Right atrium auricular region (tissue), 2 donors: Measurements from ENCODE around the gene AEBP2. TPM values are rescaled to one million over a fixed set of nuclear protein-coding genes. Genes with fewer than 3 reads are reported as not detected.

Experiments used
- DNase-seq: peaks from one replicate; pipeline ENCODE4 v3.0.0-alpha.2; 2019; ENCODE audit warnings: low spot score
- H3K27ac ChIP-seq, 2 donors: fragments of 200-600 bp; sonication (generic); 1 replicate in 1 of 2; 2 replicates in 1 of 2; pipeline ENCODE4 v1.5.1; 2016 to 2019
- H3K27me3 ChIP-seq, 2 donors: fragments of 200-600 bp; sonication (generic); one replicate each; pipeline versions ENCODE4 v1.5.1 to v1.6.0; 2017 to 2019
- H3K36me3 ChIP-seq: fragments of 200-600 bp; sonication (generic); one replicate; pipeline ENCODE4 v1.5.1; 2016
- H3K4me1 ChIP-seq, 2 donors: fragments of 200-600 bp; sonication (generic); one replicate each; pipeline versions ENCODE4 v1.5.1 to v1.6.0; 2017 to 2019
- H3K4me3 ChIP-seq, 2 donors: fragments of 200-600 bp; sonication (generic); 1 replicate in 1 of 2; 2 replicates in 1 of 2; pipeline ENCODE4 v1.5.1; 2017 to 2019; ENCODE audit warnings: mild to moderate bottlenecking in 1 of 2, moderate library complexity in 1 of 2
- H3K9me3 ChIP-seq, 2 donors: fragments of 200-600 bp; sonication (generic); one replicate each; pipeline ENCODE4 v1.5.1; 2019
- total RNA-seq, 2 donors: library from RNA; depleted of rRNA; stranded (reverse); fragments of >200 nt; gene quantifications; one replicate each; pipeline ENCODE4 v1.1.0, GENCODE V29; 2016
- TF ChIP-seq, protein P1 (sequence below), 2 donors: fragments of 200-600 bp; sonication (generic); IDR thresholded peaks; one replicate each; pipeline ENCODE4 v1.5.1; 2019; ENCODE audit warnings: antibody characterized with exemption in 2 of 2

AEBP2 gene
- total RNA-seq, 2 donors from 2014 or later: 14.2 to 15.4 TPM

DNA sequence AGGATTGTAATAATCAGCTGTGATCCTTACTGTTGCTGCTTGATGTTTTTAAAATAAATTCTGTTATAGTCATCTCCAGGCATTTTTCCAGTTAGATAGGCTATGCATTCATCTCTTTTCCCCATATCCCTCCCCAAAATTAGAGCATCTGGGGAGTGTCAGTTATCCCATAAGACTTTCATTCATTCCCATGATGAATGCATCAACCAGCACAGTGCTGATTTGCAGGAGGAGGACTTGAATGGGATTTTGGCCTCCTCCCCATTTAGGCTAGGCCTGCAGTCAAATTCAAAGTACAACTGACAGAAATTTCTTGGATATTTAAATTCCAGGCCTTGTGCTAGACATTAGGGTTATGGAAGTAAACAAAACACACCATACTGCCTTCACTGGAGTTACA, 99.8 kb downstream of the AEBP2 start:
- Histone ChIP-seq H3K4me3 (no peak overlapping the region), H3K36me3 (no peaks in the 10 kb centered on the region), H3K9me3 (peaks cover 0 to 11% of the 10 kb centered on the region in 2 donors), H3K4me1 (no peaks in the 10 kb centered on the region), H3K27ac (no peak overlapping the region), H3K27me3 (no peaks in the 10 kb centered on the region)
- DNase-seq: no peak
- TF ChIP-seq, protein P1, sequence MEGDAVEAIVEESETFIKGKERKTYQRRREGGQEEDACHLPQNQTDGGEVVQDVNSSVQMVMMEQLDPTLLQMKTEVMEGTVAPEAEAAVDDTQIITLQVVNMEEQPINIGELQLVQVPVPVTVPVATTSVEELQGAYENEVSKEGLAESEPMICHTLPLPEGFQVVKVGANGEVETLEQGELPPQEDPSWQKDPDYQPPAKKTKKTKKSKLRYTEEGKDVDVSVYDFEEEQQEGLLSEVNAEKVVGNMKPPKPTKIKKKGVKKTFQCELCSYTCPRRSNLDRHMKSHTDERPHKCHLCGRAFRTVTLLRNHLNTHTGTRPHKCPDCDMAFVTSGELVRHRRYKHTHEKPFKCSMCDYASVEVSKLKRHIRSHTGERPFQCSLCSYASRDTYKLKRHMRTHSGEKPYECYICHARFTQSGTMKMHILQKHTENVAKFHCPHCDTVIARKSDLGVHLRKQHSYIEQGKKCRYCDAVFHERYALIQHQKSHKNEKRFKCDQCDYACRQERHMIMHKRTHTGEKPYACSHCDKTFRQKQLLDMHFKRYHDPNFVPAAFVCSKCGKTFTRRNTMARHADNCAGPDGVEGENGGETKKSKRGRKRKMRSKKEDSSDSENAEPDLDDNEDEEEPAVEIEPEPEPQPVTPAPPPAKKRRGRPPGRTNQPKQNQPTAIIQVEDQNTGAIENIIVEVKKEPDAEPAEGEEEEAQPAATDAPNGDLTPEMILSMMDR (IDR thresholded peaks at IDR 0.05): no peak

DNA sequence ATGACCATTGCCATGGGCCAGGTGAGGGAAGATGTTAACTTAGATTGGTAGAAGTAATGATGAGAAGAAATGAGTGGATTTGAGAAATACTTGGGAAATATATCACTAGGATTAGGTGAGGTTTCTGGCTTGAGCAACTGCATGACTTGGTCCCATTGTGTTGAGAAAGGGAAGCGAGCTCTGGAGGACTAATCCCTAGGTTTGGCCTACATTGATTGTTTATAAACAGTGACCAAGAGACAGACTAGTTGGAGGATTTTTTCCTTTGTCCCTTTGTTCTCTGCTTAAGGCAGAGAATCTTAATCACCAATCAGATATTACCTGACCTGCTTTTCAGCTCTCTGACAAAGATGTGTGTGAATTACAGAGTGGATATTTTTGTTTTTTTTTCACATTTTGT, 100.5 kb downstream of the AEBP2 start:
- TF ChIP-seq, protein P1 (IDR thresholded peaks at IDR 0.05): no peak
- H3K27me3 ChIP-seq: no peaks in the 10 kb centered on the region
- H3K27ac ChIP-seq: no peak overlapping the region
- DNase-seq: no peak
- peaks cover 0 to 11% of the 10 kb centered on the region in 2 donors for H3K9me3 ChIP-seq
- H3K4me3 ChIP-seq: no peak overlapping the region
- no peaks in the 10 kb centered on the region for H3K4me1 ChIP-seq
- no peaks in the 10 kb centered on the region for H3K36me3 ChIP-seq

DNA sequence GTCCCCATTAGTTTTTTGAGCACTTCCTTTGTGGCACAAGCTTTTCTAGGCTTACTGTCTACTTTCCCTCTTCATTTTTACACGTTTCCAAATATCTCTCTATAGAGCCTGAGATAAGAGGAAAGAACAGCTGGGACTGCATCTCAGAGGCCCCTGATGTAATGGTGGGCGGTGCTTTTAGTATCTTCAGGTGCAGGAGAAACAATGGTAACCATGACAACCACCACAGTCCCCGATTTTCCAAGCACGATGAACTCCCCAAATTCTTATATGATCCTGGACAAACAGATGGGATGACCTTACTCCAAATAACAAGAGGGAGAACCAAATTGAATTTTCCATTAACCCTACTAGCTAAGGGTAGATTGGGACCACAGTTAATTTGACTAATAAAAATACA, 103.3 kb downstream of the AEBP2 start:
- no peaks in the 10 kb centered on the region for H3K36me3 ChIP-seq
- H3K9me3 ChIP-seq: peaks cover 0 to 4% of the 10 kb centered on the region in 2 donors
- no peaks in the 10 kb centered on the region for H3K27me3 ChIP-seq
- H3K4me1 ChIP-seq: peaks cover 0 to 24% of the 10 kb centered on the region in 2 donors
- no peak overlapping the region for H3K27ac ChIP-seq
- TF ChIP-seq, protein P1 (IDR thresholded peaks at IDR 0.05): no peak
- DNase-seq: no peak
- no peak overlapping the region for H3K4me3 ChIP-seq

DNA sequence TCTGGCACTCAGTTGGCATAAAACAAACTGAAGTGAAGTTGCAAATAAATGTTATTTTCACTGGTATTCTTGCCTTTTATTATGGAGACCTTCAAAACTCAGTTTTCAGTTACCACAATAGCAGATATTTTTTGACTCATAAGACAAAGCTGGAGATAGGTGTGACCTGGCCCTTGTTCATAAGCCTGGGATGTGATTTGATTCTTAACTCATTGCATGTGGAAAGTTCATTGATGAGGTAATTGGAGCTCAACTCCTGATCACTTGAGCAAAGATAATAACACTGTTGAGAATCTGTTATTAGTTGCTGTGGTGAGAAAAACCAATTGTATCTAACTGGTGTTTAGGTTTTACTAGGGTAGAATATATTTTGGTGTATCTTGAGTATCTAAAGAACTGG, 105.1 kb downstream of the AEBP2 start:
- Histone ChIP-seq H3K4me1 (peaks cover 0 to 29% of the 10 kb centered on the region in 2 donors), H3K27me3 (no peaks in the 10 kb centered on the region), H3K9me3 (peaks cover 0 to 4% of the 10 kb centered on the region in 2 donors), H3K4me3 (no peak overlapping the region), H3K27ac (no peak overlapping the region), H3K36me3 (no peaks in the 10 kb centered on the region)
- TF ChIP-seq, protein P1 (IDR thresholded peaks at IDR 0.05): no peak
- DNase-seq: no peak

DNA sequence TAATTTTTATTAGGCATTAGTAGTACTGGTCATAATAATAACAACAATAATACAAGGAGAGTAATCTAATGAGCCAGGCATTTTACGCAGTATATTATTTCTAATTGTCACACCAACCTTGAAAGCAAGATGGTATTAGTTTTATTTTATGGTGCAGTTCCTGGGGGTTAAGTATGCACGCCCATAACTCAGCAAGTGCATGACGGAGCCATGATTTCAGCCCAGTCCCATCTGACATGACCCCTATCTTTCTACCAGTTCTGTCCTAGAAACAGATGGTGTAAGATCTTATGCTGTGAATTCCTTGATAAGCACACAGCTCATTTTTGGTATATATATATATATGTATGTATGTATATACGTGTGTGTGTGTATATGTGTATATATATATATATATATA, 106.0 kb downstream of the AEBP2 start:
- Histone ChIP-seq H3K9me3 (peaks cover 0 to 4% of the 10 kb centered on the region in 2 donors), H3K4me1 (peaks cover 0 to 29% of the 10 kb centered on the region in 2 donors), H3K36me3 (no peaks in the 10 kb centered on the region), H3K27ac (peak overlapping the region in 1 of 2 donors; percentile 65), H3K27me3 (no peaks in the 10 kb centered on the region), H3K4me3 (no peak overlapping the region)
- no peak for DNase-seq
- TF ChIP-seq, protein P1 (IDR thresholded peaks at IDR 0.05): no peak

DNA sequence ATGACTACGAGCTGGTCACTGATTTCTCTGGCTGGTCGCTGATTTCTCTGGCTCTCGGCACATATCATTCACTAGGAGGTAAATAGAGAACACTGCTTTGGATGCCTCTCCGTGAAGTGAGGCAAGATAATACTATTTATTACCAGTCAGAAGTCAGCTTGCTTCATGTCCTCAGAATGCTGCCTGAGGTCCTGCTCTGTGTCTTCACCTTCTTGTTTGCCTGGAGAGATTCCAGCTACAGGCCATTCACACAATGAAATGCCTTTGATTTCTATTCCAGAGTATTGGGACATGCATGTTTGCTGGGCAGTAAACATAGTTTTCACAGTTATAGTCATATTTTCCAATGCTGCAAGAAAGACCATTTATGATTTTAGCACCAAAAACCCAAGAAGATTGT, 106.7 kb downstream of the AEBP2 start:
- H3K27me3 ChIP-seq: no peaks in the 10 kb centered on the region
- H3K9me3 ChIP-seq: no peaks in the 10 kb centered on the region
- peaks cover 0 to 29% of the 10 kb centered on the region in 2 donors for H3K4me1 ChIP-seq
- DNase-seq: peak; percentile 65
- peak overlapping the region in 1 of 2 donors; percentile 65 for H3K27ac ChIP-seq
- TF ChIP-seq, protein P1 (IDR thresholded peaks at IDR 0.05): no peak
- no peak overlapping the region for H3K4me3 ChIP-seq
- H3K36me3 ChIP-seq: no peaks in the 10 kb centered on the region
